HCT116 (cell line): ENCODE results near the gene PRRC2A. TPM values are rescaled to one million over a fixed set of nuclear protein-coding genes. Genes with fewer than 3 reads are reported as not detected.

ENCODE experiments used
- ATAC-seq: fragments of 200-7000 bp; cut with Tn5 transposase; 2 replicates; pipeline ENCODE4 v1.9.1; 2020; ENCODE audit warnings: mild to moderate bottlenecking, moderate library complexity
- BruUV-seq: library from RNA; stranded (reverse); fragments of 400-500 nt; replicated peaks from 2 replicates; lab custom pipeline; 2021; lab: Mats Ljungman, UMichigan
- CTCF ChIA-PET: fragments of 300-600 bp; sonication (Branson Sonifier 250); formaldehyde crosslinking; loops from one replicate; lab custom pipeline; 2021; ENCODE audit warnings: antibody characterized with exemption; lab: Charles Lee
- POLR2A ChIA-PET: fragments of 300-600, 350-600 bp; sonication (Branson Sonifier 250); formaldehyde crosslinking; loops from one replicate; lab custom pipeline; 2021; ENCODE audit warnings: antibody characterized with exemption; lab: Charles Lee
- RAD21 ChIA-PET, 2 experiments: fragments of 300-600 bp; sonication (Branson Sonifier 250); formaldehyde crosslinking; loops; one replicate each; lab custom pipeline; 2023; ENCODE audit warnings: low total read pairs in 2 of 2; ENCODE audit not compliant: uncharacterized antibody in 2 of 2, unreplicated experiment in 2 of 2, low non-redundant PET in 1 of 2; lab: Charles Lee
- DNase-seq: peaks from one replicate; pipeline ENCODE4 v3.0.0-alpha.2; 2010; ENCODE audit warnings: low read depth, low spot score
- H2AFZ ChIP-seq: fragments of 200-600 bp; shearing (Covaris generic), sonication (generic); 2 replicates; pipeline ENCODE4 v1.6.1; 2017; ENCODE audit warnings: low read depth, mixed run types, mixed read lengths, antibody characterized with exemption, low read length; ENCODE audit not compliant: poor library complexity, severe bottlenecking
- H3K27ac ChIP-seq: 2 replicates; pipeline ENCODE4 v1.5.1; 2012; ENCODE audit warnings: low read depth, low read length
- H3K27me3 ChIP-seq: fragments of 200-600 bp; sonication (generic); 2 replicates; pipeline ENCODE4 v1.6.1; 2016; ENCODE audit warnings: mixed run types, low read length, mixed read lengths; ENCODE audit not compliant: insufficient read depth
- H3K36me3 ChIP-seq, 2 experiments: fragments of 200-500 bp in 1 of 2; fragments of 200-600 bp in 1 of 2; sonication (Bioruptor generic) in 1 of 2; sonication (generic) in 1 of 2; 2 replicates each; pipeline versions ENCODE4 v1.5.1 to v1.6.1; 2014 to 2016; ENCODE audit warnings: low read length in 2 of 2, inconsistent platforms in 1 of 2, mixed read lengths in 1 of 2, mixed run types in 1 of 2; ENCODE audit not compliant: insufficient read depth in 2 of 2, control insufficient read depth in 1 of 2
- H3K4me1 ChIP-seq, 2 experiments: fragments of 200-600 bp in 1 of 2; sonication (generic) in 1 of 2; 2 replicates each; pipeline versions ENCODE4 v1.5.1 to v1.6.1; 2012 to 2017; ENCODE audit warnings: low read length in 2 of 2, inconsistent platforms in 1 of 2, mild to moderate bottlenecking in 1 of 2, mixed read lengths in 1 of 2, mixed run types in 1 of 2, moderate library complexity in 1 of 2; ENCODE audit not compliant: insufficient read depth in 2 of 2, control insufficient read depth in 1 of 2
- H3K4me2 ChIP-seq: fragments of 200-600 bp; sonication (generic); 2 replicates; pipeline ENCODE4 v1.6.1; 2017; ENCODE audit warnings: mixed run types, low read length, mixed read lengths
- H3K4me3 ChIP-seq, 2 experiments: fragments of 200-600 bp in 1 of 2; sonication (generic) in 1 of 2; replicated peaks in 1 of 2; 2 replicates each; pipeline ENCODE4 v1.5.1; 2011 to 2016; ENCODE audit warnings: low read length in 2 of 2, control low read depth in 1 of 2, low read depth in 1 of 2, mild to moderate bottlenecking in 1 of 2, mixed read lengths in 1 of 2, mixed run types in 1 of 2
- H3K79me2 ChIP-seq: fragments of 200-600 bp; sonication (generic); 2 replicates; pipeline ENCODE4 v1.6.1; 2017; ENCODE audit warnings: mild to moderate bottlenecking, mixed run types, low read length, moderate library complexity, mixed read lengths; ENCODE audit not compliant: insufficient read depth
- H3K9ac ChIP-seq: fragments of 200-600 bp; sonication (generic); 2 replicates; pipeline ENCODE4 v1.6.1; 2016; ENCODE audit warnings: low read length, mixed read lengths
- H3K9me2 ChIP-seq: fragments of 200-600 bp; sonication (generic), shearing (Covaris generic); 2 replicates; pipeline ENCODE4 v1.6.1; 2017; ENCODE audit warnings: mixed run types, mild to moderate bottlenecking, moderate library complexity; ENCODE audit not compliant: insufficient read depth
- H3K9me3 ChIP-seq, 2 experiments: fragments of 200-500 bp in 1 of 2; fragments of 200-600 bp in 1 of 2; sonication (Bioruptor generic) in 1 of 2; sonication (generic) in 1 of 2; 2 replicates each; pipeline ENCODE4 v1.6.1; 2014 to 2017; ENCODE audit warnings: low read length in 2 of 2, mixed read lengths in 2 of 2, inconsistent platforms in 1 of 2, low read depth in 1 of 2, mild to moderate bottlenecking in 1 of 2, mixed run types in 1 of 2, moderate library complexity in 1 of 2; ENCODE audit not compliant: control insufficient read depth in 1 of 2, insufficient read depth in 1 of 2
- H4K20me1 ChIP-seq: fragments of 200-600 bp; sonication (generic), shearing (Covaris generic); 2 replicates; pipeline ENCODE4 v1.6.1; 2017; ENCODE audit warnings: mixed run types, mild to moderate bottlenecking, moderate library complexity; ENCODE audit not compliant: insufficient read depth
- CBX3 ChIP-seq: IDR thresholded peaks from 2 replicates; pipeline ENCODE4 v1.6.1; 2012; ENCODE audit warnings: low read depth
- CEBPB ChIP-seq: IDR thresholded peaks from 2 replicates; pipeline ENCODE4 v1.6.1; 2012; ENCODE audit warnings: low read depth
- CTCF ChIP-seq, 3 experiments: fragments of 200-600 bp in 1 of 3; sonication (generic) in 1 of 3; IDR thresholded peaks in 2 of 3; conservative IDR thresholded peaks in 1 of 3; 2 replicates each; pipeline ENCODE4 v1.5.1; 2012 to 2017; ENCODE audit warnings: low read depth in 2 of 3, low read length in 2 of 3, antibody characterized with exemption in 1 of 3, borderline replicate concordance in 1 of 3, control low read depth in 1 of 3, mild to moderate bottlenecking in 1 of 3, mixed read lengths in 1 of 3, mixed run types in 1 of 3, moderate library complexity in 1 of 3; ENCODE audit not compliant: insufficient read depth in 1 of 3
- EGR1 ChIP-seq: IDR thresholded peaks from 2 replicates; pipeline ENCODE4 v1.6.1; 2012; ENCODE audit warnings: low read depth
- ELF1 ChIP-seq: IDR thresholded peaks from 2 replicates; pipeline ENCODE4 v1.6.1; 2012; ENCODE audit warnings: low read depth, borderline replicate concordance
- EZH2 ChIP-seq: fragments of 200-600 bp; sonication (generic); IDR thresholded peaks from 2 replicates; pipeline ENCODE4 v1.6.1; 2017; ENCODE audit warnings: antibody characterized with exemption, mixed run types
- FOSL1 ChIP-seq: IDR thresholded peaks from 2 replicates; pipeline ENCODE4 v1.6.1; 2012; ENCODE audit warnings: low read depth
- JUND ChIP-seq: IDR thresholded peaks from 2 replicates; pipeline ENCODE4 v1.6.1; 2012
- POLR2AphosphoS5 ChIP-seq: IDR thresholded peaks from 2 replicates; pipeline ENCODE4 v1.6.1; 2011; ENCODE audit warnings: mild to moderate bottlenecking, low read depth, low read length, moderate library complexity
- SIN3A ChIP-seq: IDR thresholded peaks from 2 replicates; pipeline ENCODE4 v1.6.1; 2012; ENCODE audit warnings: low read depth
- ZFX ChIP-seq: fragments of 450-650 bp; IDR thresholded peaks from 2 replicates; pipeline ENCODE4 v1.6.1; 2017
- ZNF274 ChIP-seq: fragments of 200-500 bp; sonication (Bioruptor generic); IDR thresholded peaks from 2 replicates; pipeline ENCODE4 v1.6.1; 2014; ENCODE audit warnings: mild to moderate bottlenecking, low read depth, low read length, inconsistent platforms
- intact Hi-C: fragments of 100-400 bp; cut with micrococcal nuclease; formaldehyde crosslinking; loops from 2 replicates; pipeline ENCODE4 v1.10.0; 2022
- total RNA-seq: library from RNA; stranded (reverse); gene quantifications from one replicate; pipeline ENCODE4 v1.2.1, GENCODE V29; 2021; ENCODE audit not compliant: unreplicated experiment

PRRC2A gene
- total RNA-seq, 1 experiment from 2014 or later: 250 TPM

GRCh38 chr6:31573239-31574105 is 47.0 kb upstream of the PRRC2A start:
- POLR2A ChIA-PET: no interaction called here
- RAD21 ChIA-PET: no interaction called here
- TF ChIP-seq CBX3: no peak
- TF ChIP-seq CEBPB: no peak
- TF ChIP-seq SIN3A: no peak
- no peak for TF ChIP-seq JUND
- TF ChIP-seq ELF1: no peak
- no peak for TF ChIP-seq ZNF274
- no peak for TF ChIP-seq EGR1
- no peak for TF ChIP-seq POLR2AphosphoS5
- TF ChIP-seq ZFX: no peak
- no peak for TF ChIP-seq EZH2
- no peak for TF ChIP-seq CTCF (IDR thresholded peaks at IDR 0.05 in 2 of 3, conservative IDR thresholded peaks at IDR 0.05 in 1 of 3; ENCODE audit: borderline replicate concordance in 1 of 3, insufficient read depth in 1 of 3, low read depth in 2 of 3, low read length in 2 of 3)
- no peak for TF ChIP-seq FOSL1
- Histone ChIP-seq H2AFZ (no peak overlapping the region), H3K9me3 (no peaks in the 10 kb centered on the region), H3K4me3 (no peak overlapping the region), H3K36me3 (no peaks in the 10 kb centered on the region), H3K9me2 (no peaks in the 10 kb centered on the region), H4K20me1 (no peaks in the 10 kb centered on the region), H3K27me3 (no peaks in the 10 kb centered on the region), H3K4me1 (0 out of 4 replicates have a peak, but pooled peaks cover 0 to 3% of the 10 kb centered on the region in 2 experiments), H3K4me2 (no peak overlapping the region), H3K79me2 (no peaks in the 10 kb centered on the region), H3K9ac (no peak overlapping the region), H3K27ac (no peak overlapping the region)
- CTCF ChIA-PET: no interaction called here
- no peak for DNase-seq
- no peak for ATAC-seq
- no TSS peak for BruUV-seq
- intact Hi-C loops: no loop called here
